ENCODE data around the gene PCDH12.

Gene PCDH12

DNA sequence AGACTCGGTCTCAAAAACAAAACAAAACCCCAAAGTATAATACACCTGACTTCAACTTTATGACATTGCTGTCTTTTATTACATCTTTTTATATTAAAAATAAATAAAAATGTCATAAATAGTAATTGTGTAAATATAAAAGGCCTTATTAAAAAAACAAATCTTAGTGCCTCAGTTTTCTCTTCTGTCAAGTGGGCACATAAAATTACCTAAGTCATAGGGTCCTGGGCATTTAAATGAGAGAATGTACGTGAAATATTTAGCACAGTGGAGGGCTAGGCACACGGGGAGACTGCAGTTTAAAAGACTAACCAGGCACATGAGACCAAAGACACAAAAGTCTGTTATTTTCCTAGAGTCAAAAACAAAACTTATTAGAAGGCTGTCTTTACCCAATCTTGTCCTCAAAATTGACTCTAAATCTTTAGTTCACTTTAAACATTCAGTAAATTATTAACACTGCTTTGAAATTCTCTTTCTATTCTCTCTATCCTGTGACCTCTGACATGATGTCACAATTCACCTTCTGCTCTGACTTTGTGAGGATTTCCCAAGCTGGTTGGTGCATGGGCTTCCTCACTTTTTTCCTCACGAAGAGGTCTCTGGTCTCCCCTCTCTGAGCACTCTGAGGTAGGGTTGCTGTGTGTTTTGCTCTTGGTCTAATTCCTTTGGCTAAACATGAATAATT is 8.4 kb upstream of the PCDH12 start:
- no peak for DNase-seq

- no peak for DNase-seq
Measured at GRCh38 chr5:141965071-141965470, 7.1 kb upstream of the PCDH12 start.

- DNase-seq, result no peak
Measured at GRCh38 chr5:141963701-141964100, 5.7 kb upstream of the PCDH12 start.

DNA sequence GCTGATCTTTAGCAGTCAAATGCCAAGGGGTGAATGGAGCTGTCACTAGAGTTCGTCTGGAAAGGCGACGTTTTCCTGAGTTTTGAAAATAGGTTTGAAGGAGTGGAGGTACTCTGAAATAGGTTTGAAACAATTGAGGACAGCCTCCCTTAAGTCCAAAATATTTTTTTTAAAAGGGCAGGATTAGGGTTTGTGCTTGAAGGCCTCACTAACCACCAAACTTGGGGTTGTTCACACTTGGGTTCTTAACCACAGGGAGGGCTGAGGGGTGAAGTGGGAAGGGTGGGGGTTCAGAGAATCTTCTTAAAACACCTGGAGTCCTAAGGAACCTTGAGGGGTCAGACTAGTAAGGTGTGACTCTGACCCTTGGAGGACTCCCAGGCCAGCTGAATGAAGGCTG is 3.5 kb upstream of the PCDH12 start:
- no peak for DNase-seq

DNA sequence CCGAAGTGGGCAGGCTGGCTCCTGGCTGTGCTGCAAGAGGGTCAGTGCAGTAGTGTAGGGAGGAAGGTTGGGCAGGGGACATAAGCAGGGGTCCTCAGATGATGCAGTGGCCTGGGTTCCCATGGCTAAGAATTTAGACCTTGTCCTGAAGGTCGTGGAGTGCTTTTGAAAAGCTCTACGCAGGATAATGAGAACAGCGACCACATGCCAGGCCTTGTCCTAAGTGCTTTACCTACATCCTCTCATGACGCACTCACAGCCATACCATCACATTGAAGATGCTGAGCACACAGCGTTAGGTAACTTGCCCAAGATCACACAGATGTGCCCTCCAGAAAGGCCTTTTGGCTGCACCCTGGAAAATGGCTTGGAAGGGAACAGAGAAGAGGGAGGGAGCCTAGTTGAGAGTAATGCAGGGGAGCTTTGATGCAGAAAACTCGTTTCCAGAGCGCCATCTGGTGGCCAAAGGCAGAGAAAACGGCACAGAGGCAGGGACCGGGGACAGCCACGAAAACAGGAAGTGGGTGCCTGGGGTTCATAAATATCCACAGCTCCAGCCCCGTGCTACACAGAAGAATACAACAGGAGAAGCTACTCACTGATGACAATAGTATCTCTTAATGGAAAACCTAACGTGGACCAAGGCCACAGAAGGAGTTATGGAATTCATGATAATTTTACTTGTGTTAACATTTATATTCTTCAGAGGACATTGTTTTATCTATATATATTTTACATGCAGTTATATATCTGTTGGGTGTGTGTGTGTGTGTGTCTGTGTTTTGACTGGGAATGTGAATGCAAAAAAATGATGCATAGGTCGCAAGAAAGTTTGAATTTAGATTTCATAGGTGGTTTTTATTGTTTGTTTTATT is 2.7 kb upstream of the PCDH12 start:
- DNase-seq, result peak; percentile 84 to 89

- no peak for DNase-seq
Measured at GRCh38 chr5:141960018-141960417, 2.0 kb upstream of the PCDH12 start.

DNA sequence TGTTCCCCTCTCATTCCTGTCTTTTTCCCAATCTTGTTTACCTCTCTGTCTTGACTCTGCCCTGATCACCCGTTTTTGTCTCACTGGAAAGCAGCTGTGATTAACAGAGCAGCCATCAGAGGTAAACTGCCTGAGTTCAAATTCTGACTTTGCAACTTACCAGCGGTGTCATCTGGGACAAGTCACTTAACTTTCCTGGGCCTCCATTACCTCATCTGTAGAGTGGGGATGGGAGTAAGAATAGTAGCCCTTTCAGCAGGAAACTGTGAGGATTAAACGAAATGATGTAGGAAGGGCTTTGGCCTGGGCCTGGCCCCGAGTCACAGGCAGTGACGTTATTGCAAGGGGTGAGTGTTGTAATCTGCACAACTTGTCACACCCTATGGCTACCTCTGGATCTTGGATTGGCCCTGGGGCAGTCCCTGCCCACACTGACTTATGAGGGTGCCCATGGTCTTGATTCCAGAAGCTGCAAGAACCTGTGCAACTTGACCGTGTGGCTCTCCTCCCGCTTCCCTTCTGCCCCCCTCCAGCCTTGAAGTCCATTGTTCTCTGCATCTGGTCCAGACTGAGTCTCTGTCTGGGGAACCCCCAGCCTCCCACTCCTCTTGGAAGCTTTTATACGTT is 657 bp upstream of the PCDH12 start:
- DNase-seq, result no peak

DNA sequence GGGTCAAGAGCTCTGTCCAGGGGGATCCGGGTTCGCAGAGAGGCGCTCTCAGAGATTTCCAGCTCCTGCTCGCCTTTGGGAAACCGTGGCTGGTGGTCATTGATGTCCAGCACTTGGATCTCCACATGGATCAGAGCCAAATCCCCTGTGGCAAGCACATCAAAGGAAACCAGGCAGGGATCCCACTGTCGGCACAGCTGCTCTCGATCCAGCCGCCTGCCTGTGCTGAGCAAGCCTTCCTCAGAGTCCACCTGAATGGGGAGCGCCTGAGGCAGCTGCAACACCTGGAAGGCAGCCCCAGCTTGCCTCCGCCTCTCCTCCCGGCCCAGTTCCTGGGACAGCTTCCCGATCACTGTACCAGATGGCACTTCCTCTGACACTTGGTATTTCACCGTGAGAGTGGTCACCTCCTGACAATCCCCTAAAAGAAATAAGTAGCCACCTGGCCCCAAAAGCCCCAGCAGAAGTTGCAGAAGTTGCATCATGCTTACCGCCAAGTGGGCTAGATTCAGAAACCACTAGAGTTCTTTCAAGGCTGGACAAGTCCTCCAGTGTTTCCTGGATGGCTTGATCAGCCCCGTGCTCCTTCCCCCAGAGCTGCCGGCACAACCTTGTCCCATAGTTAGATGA is 520 bp downstream of the PCDH12 start:
- DNase-seq, result no peak

- no peak for DNase-seq
Measured at GRCh38 chr5:141954194-141954593, 3.8 kb downstream of the PCDH12 start.

DNA sequence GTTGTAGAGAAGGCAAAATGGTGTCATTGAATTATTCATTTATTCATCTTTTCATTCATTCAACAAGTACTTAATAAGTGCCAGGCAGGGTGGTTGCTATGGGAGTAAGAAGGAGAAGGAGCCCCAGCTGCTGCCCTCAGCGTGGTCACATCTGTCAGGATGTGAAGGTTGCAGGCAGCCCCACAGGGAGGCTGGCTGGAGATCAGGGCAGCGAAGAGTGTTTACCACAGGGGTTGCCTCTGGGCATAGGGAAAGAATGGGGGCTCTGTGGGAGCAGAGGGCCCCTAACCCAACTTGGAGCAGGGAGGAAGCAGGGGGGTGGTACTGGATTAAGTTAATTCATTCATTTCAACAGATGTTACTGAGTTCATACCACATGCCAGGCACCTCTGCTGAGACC is 6.0 kb downstream of the PCDH12 start:
- DNase-seq, result no peak

GRCh38 chr5:141951332-141951781 is 6.6 kb downstream of the PCDH12 start:
- DNase-seq, result no peak

DNA sequence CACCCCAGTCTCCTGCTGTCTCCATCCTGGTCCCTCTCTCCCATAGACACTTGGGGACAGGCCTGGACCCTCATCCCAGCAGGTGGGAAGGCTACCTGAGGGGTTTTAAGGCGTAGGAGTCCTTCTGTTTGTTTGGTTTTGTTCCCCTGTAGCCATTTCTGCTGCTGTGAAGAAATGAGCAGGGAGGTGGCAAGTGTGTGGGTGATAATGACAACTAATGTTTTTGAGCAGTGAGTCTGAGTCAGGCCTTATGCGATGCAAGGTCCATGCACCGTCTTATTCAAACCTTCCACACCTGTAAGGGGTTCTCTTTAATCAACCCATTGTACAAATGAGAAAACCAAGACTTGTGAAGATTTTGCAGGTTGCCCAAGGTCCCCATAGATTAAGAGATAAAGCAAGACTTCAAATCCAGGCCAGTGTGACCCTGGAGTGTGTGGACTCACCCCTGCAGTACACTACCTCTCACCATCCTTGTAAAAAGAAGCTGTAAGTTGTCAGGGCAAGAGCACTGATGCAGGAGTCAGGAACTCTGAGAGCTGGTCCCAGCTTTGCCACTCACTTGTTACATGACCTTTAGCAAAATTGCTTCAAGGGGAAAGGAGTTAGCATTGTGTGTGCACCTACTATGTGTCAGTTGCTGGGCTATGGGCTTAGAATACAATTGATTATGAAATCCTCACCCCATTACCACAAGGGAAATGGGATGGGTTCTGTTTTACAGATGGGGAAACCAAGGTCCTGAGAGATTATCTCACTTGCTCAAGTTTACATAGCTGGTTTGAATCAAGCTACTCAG is 7.6 kb downstream of the PCDH12 start:
- no peak for DNase-seq

DNA sequence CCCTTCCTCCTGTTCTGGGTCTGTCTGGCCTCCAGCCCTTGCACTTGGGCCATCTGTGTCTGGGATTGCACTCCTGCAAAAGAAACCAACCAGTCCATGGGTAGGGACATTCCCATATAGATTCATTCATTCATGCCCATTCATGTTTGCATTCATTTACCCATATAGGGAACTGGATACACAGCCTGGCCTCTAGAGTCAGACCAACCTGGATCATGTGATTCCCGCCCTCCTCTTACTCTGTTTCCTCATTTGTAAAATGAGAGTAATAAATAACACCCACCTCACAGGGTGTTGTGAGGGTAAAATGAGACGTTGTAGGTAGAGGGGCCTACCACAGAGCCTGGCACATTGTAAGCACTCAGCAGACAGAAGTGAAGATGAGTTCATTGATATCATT is 8.5 kb downstream of the PCDH12 start:
- no peak for DNase-seq

DNA sequence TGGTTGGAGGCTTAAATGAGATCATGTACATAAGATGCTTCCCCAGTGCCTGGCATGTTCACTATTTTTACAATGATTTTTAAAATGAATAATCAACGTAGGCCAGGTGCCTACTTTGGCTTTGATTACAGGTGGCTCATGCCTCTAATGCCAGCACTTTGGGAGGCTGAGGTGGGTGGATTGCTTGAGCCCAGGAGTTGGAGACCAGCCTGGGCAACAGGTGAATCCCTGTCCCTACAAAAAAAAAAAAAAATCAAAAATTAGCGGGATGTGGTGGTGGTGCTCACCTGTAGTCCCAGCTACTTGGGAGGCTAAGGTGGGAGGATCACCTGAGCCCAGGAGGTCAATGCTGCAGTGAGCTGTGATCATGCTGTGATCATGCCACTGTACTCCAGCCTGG is 9.2 kb downstream of the PCDH12 start:
- DNase-seq, result no peak

GRCh38 chr5:141947316-141947715 is 10.7 kb downstream of the PCDH12 start:
- no peak for DNase-seq

- no peak for DNase-seq
Measured at GRCh38 chr5:141945511-141946051, 12.4 kb downstream of the PCDH12 start.

- DNase-seq, result no peak
Measured at GRCh38 chr5:141944076-141944475, 13.9 kb downstream of the PCDH12 start.

DNA sequence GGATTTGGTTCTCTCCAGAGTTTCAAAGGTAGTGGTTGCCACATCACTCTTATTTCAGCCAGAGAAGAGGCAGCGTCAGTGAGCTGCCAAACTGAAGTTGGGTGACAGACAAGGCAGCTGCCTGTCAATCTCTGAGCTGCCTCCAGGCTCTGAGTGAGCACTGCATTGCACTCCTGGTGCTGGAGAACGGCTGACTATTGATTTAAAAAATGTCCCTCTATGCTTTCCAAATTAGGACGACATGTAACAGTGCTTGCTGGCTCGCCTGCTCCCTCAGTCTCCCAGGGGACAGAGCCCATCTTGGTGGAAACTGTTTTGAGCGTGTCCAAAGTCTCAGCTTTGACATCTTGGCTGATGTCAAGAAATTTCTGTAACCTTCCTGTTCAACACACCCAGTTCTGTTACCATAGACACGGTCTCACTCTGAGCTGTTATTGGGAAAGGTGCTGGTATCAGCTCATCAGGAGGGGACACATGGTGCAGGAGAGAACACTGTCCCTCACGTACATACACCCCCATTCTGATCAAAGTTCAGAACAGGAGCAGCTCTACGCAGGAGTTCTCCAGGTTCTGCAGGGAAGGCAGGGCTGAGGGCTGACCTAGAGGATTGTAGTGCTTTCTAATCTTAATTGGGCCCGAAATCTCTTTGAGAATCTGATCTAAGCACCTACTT is 15.7 kb downstream of the PCDH12 start:
- DNase-seq, result no peak

DNA sequence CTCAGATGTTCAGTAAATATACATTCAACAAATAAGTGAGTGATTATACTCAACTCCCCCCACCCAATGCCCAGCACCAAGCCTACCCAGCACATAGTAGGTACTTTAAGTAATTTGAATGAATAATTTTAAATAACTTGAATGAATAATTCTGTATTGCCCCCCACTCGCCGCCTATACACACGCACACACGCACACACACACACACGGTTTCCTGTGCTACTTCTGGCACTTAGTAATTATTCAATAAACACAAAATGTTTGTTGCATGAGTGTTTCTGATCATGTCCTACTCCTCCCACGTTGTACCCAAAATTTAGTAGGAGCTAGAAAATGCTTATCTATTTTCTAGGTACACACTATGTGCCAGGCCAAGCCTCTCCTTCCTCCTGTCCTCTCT is 16.2 kb downstream of the PCDH12 start:
- no peak for DNase-seq

GRCh38 chr5:141941307-141941706 is 16.7 kb downstream of the PCDH12 start:
- no peak for DNase-seq

GRCh38 chr5:141940695-141941271 is 17.2 kb downstream of the PCDH12 start:
- DNase-seq, result peak in 1 of 2 donors; percentile 43
